ENCODE measurements around the gene S1PR3. TPM values are rescaled to one million over a fixed set of nuclear protein-coding genes. Genes with fewer than 3 reads are reported as not detected.

S1PR3 gene
- total and polyA plus RNA-seq, 9 of the 15 experiments (the other 6 are each of a cell fraction or from before 2014, with no cell fraction given), result 0.03 to 2.0 (median 0.29) TPM

DNA sequence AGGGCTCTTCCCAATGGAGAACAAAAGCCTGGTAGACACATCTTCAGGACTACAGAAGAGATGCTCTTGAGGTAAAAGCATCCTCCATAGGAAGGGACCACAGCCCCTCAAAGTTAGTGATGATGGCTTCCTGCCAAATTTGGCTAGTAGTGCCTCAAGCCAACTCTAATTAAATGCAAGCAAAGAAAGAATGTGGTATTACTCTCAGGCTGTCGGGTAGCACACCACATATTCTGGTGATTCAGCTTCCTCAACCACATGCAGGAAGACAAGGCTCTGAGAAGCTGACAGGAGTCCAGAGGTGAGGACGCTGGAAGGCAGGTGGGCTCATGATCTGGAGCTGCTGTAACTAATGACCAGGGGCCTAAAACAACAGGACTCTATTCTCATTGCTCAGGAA, 37.2 kb upstream of the S1PR3 start:
- intact Hi-C loops (cut with micrococcal nuclease), result no loop called here
- ATAC-seq, result no peak
- Histone ChIP-seq H3K79me2 (ENCODE audit: control insufficient read depth, insufficient read depth, low read length) (no peaks in the 10 kb centered on the region), H2AFZ (ENCODE audit: low read depth, low read length) (no peak overlapping the region), H4K20me1 (replicated peaks; ENCODE audit: control insufficient read depth, insufficient read depth, low read length) (no peaks in the 10 kb centered on the region; the same call in 1 of the 2 replicates), H3K9me3 (replicated peaks; ENCODE audit: control insufficient read depth, insufficient read depth, low read depth, low read length) (no peaks in the 10 kb centered on the region), H3K4me1 (replicated peaks in 1 of 2; ENCODE audit: control insufficient read depth in 2 of 2, insufficient read depth in 2 of 2, low read length in 2 of 2) (peaks cover 6 to 19% of the 10 kb centered on the region in 2 experiments; a peak in 4 of 5 replicates), H3K4me2 (ENCODE audit: insufficient read depth, low read length) (no peak overlapping the region), H3K4me3 (no peak overlapping the region), H3K9ac (ENCODE audit: insufficient read depth in 1 of 2, low read depth in 2 of 2, low read length in 2 of 2) (no peak overlapping the region), H3K27me3 (ENCODE audit: control insufficient read depth in 2 of 2, insufficient read depth in 2 of 2, low read length in 2 of 2) (peaks cover 0 to 6% of the 10 kb centered on the region in 2 experiments; a peak in 1 of 5 replicates), H3K9me1 (ENCODE audit: control insufficient read depth, insufficient read depth, low read length) (peaks cover 4% of the 10 kb centered on the region), H3K27ac (ENCODE audit: extremely low read depth, low read depth, low read length) (no peak overlapping the region), H3K36me3 (ENCODE audit: control insufficient read depth, insufficient read depth, low read length) (no peaks in the 10 kb centered on the region)
- ChIA-PET POLR2A (no interaction called here), CTCF (ENCODE audit: low intra/inter-chr PET ratio) (no interaction called here)
- FAIRE-seq, result no peak
- 0% methylated on average over 2 of the region's 2 CpGs for WGBS (ENCODE audit: insufficient coverage, low coverage, missing lambda C conversion rate)
- BruUV-seq (replicated peaks), result no TSS peak
- in situ Hi-C loops (cut with MboI), result no loop called here
- TF ChIP-seq STAT5B (CRISPR knock-in tag; IDR thresholded peaks at IDR 0.05), result no peak
- no peak for TF ChIP-seq FOXK1 (CRISPR knock-in tag; IDR thresholded peaks at IDR 0.05; ENCODE audit: borderline replicate concordance)
- no peak for TF ChIP-seq GTF2B (IDR thresholded peaks at IDR 0.05; ENCODE audit: extremely low read depth, insufficient read length)
- no peak for TF ChIP-seq NCOR1 (IDR thresholded peaks at IDR 0.05)
- TF ChIP-seq, protein P1, sequence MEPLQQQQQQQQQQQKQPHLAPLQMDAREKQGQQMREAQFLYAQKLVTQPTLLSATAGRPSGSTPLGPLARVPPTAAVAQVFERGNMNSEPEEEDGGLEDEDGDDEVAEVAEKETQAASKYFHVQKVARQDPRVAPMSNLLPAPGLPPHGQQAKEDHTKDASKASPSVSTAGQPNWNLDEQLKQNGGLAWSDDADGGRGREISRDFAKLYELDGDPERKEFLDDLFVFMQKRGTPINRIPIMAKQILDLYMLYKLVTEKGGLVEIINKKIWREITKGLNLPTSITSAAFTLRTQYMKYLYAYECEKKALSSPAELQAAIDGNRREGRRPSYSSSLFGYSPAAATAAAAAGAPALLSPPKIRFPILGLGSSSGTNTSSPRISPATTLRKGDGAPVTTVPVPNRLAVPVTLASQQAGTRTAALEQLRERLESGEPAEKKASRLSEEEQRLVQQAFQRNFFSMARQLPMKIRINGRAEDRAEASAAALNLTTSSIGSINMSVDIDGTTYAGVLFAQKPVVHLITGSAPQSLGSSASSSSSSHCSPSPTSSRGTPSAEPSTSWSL (CRISPR knock-in tag; IDR thresholded peaks at IDR 0.05; ENCODE audit: borderline replicate concordance), result no peak
- TF ChIP-seq NFIC (IDR thresholded peaks at IDR 0.05), result peak; percentile 30; the same call in 1 of the 2 replicates
- no peak for DNase-seq (ENCODE audit: extremely low read depth in 1 of 4, low spot score in 3 of 4)
